ENCODE results near the gene PPP4R2. TPM values are rescaled to one million over a fixed set of nuclear protein-coding genes. Genes with fewer than 3 reads are reported as not detected.
"Not testable (repeated sequence)": the region's sequence is repeated elsewhere in the genome, so short reads cannot be mapped to it uniquely, and the experiment has no call there.

The PPP4R2 gene
- total RNA-seq, 4 donors from 2014 or later: 21.3 to 136 (median 62.3) TPM

- TF ChIP-seq POLR2A (IDR thresholded peaks at IDR 0.05) (no peak), CTCF (IDR thresholded peaks at IDR 0.05) (peak; percentile 30 to 54 (median 35))
- Histone ChIP-seq H3K27ac (peak overlapping the region; percentile 92 to 99), H3K27me3 (no peaks in the 10 kb centered on the region), H3K4me1 (peaks cover 11 to 12% of the 10 kb centered on the region in 2 donors), H3K4me3 (peak overlapping the region; percentile 71 to 98), H3K9me3 (no peaks in the 10 kb centered on the region), H3K36me3 (no peaks in the 10 kb centered on the region)
- DNase-seq: no peak
- intact Hi-C loops (cut with DNase I; ENCODE audit: low total_unique reads): no loop called here
Observed at GRCh38 chr3:72997421-72997961, 880 bp downstream of the PPP4R2 start.

- Histone ChIP-seq H3K27ac (peak overlapping the region in 1 of 2 donors; percentile 99), H3K27me3 (no peaks in the 10 kb centered on the region), H3K36me3 (no peaks in the 10 kb centered on the region), H3K4me3 (peak overlapping the region; percentile 71 to 98), H3K4me1 (peaks cover 11 to 12% of the 10 kb centered on the region in 2 donors), H3K9me3 (no peaks in the 10 kb centered on the region)
- TF ChIP-seq POLR2A (IDR thresholded peaks at IDR 0.05) (no peak), CTCF (IDR thresholded peaks at IDR 0.05) (no peak)
- intact Hi-C loops (cut with DNase I; ENCODE audit: low total_unique reads): no loop called here
- no peak for DNase-seq
Observed at GRCh38 chr3:72998466-72998865, 1.9 kb downstream of the PPP4R2 start.

- Histone ChIP-seq H3K36me3 (no peaks in the 10 kb centered on the region), H3K27ac (no peak overlapping the region), H3K9me3 (no peaks in the 10 kb centered on the region), H3K4me1 (peaks cover 11 to 12% of the 10 kb centered on the region in 2 donors), H3K4me3 (peak overlapping the region in 1 of 2 donors; percentile 6), H3K27me3 (no peaks in the 10 kb centered on the region)
- TF ChIP-seq CTCF (IDR thresholded peaks at IDR 0.05): no peak
- TF ChIP-seq POLR2A (IDR thresholded peaks at IDR 0.05): no peak
- intact Hi-C loops (cut with DNase I; ENCODE audit: low total_unique reads): no loop called here
- no peak for DNase-seq
Observed at GRCh38 chr3:72999951-73000350, 3.3 kb downstream of the PPP4R2 start.

- H3K9me3 ChIP-seq; DNase-seq; H3K36me3 ChIP-seq; intact Hi-C loops (cut with DNase I; ENCODE audit: low total_unique reads); H3K27ac ChIP-seq; H3K4me3 ChIP-seq; H3K27me3 ChIP-seq: not testable (repeated sequence)
- peaks cover 11 to 12% of the 10 kb centered on the region in 2 donors for H3K4me1 ChIP-seq
Observed at GRCh38 chr3:73003050-73003449, 6.4 kb downstream of the PPP4R2 start.

- Histone ChIP-seq H3K36me3 (no peaks in the 10 kb centered on the region), H3K27ac (no peak overlapping the region), H3K4me3 (no peak overlapping the region), H3K27me3 (no peaks in the 10 kb centered on the region), H3K4me1 (peaks cover 4% of the 10 kb centered on the region in 2 donors), H3K9me3 (no peaks in the 10 kb centered on the region)
- TF ChIP-seq POLR2A (IDR thresholded peaks at IDR 0.05): no peak
- TF ChIP-seq CTCF (IDR thresholded peaks at IDR 0.05): no peak
- DNase-seq: no peak
- intact Hi-C loops (cut with DNase I; ENCODE audit: low total_unique reads): no loop called here
Observed at GRCh38 chr3:73004316-73004715, 7.7 kb downstream of the PPP4R2 start.
